HG03280 (cell line): ENCODE data around the gene C1QTNF3.
"Not testable (repeated sequence)": the region's sequence is repeated elsewhere in the genome, so short reads cannot be mapped to it uniquely, and the experiment has no call there.

Source experiments
- ATAC-seq: cut with Tn5 transposase; IDR thresholded peaks from one replicate; pipeline ENCODE4 v1.9.1; 2021; ENCODE audit warnings: mild to moderate bottlenecking, moderate library complexity; ENCODE audit not compliant: unreplicated experiment

The C1QTNF3 gene

DNA sequence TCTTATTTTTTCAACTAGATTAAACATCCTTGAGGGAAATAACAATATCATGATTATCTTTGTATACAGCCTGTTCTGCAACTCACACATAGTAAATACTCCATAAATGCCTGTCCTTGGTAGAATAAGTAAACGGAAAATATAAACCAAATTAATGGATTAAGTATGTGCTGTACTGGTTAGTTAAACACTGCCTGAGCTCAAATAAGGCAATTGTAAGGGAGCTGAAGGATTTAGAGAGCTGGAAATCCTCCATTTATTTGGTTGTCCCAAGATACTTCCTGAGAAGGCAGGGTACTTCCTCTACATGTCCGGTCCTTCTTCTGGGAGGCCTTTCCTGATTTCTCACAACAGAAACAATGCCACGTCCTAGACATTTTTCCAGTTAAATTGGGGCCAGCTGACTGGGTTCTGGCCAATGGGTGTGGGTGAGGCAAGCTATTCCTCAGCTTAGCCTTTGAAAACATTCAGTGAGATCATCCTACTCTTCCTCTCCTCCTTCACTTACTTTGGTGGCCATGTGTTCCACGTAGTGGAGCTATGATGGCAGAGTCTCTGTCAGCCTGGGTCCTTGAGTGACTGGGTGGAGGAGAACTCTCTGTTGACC lies 8.5 kb upstream of the C1QTNF3 start:
- ATAC-seq, result no peak

DNA sequence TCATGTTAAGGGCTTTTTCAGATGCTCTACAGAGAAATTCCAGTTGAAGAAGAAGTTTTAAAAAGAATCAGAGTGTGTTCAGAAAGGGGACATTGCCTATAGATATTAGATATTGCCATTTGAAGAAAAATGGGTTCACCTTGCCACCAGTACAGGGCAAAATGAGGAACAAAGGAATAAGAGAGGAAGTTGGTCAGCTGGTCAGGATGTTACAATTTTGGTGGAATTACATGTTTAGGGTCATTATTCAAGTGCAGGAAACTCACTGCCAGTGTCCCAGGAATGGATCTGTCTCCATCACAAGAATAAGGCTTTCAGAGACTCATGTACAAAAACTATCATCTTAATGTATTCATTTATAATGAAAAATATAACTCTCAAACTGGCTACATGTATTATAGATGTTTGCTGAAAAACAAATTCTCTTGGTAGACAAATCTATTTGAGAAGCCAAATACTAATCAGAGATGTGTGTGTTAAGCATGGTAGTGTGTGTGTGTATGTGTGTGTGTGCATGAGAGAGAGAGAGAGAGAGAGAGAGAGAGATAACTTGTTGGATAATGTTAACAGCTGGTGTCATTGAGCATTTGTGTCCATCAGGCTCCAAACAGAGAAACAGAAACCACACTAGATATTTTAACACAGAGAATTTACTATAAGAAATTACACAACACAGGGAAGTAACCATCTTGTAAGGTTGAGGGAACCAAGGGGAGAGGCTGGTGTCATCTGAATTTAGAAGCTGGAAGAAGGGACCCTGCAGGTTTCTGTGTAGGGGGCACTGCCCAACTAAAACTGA lies 5.0 kb upstream of the C1QTNF3 start:
- ATAC-seq, result no peak

DNA sequence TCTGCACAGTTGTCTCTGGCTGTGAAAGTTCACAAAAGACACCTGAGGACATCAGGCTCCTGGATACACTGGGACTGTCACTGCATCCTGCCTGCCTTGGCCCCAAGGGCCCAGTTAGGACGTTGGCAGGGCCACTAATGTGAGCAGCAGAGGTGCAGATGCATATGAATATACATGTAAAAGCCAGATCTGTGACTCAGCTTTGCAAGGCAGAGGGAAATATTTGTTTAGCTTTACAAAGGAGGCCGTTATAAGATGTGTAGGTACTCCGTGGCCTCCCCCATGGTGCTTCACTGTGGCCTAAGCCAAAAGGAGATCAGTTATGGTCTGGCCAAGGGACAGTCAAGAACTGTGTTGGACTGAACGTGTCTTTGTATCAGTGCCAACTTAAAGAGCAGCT lies 4.1 kb upstream of the C1QTNF3 start:
- ATAC-seq, result no peak

GRCh38 chr5:34045996-34046395 lies 3.0 kb upstream of the C1QTNF3 start:
- no peak for ATAC-seq

DNA sequence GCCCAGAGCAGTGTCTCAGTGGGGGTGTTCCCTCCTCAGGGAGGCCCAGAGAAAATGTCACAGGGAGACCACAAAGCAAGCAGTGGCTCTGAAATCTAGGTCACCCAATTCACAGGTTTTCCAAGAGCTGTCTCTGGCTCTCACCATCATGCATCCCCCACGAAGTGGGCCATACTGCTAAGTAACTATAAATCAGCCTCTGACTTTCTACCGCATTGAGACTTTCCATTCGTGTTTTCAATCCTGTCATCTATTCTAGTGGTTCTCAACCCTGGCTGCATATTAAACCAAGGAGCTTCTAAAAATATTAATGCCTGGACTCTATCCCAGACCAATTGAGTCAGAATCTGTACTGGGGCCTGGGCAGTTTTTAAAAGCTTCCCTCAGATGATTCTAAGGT lies 2.0 kb upstream of the C1QTNF3 start:
- ATAC-seq, result no peak

- no peak for ATAC-seq
Observed at GRCh38 chr5:34042321-34042720, 692 bp downstream of the C1QTNF3 start.

GRCh38 chr5:34041247-34041972 lies 1.6 kb downstream of the C1QTNF3 start:
- no peak for ATAC-seq

DNA sequence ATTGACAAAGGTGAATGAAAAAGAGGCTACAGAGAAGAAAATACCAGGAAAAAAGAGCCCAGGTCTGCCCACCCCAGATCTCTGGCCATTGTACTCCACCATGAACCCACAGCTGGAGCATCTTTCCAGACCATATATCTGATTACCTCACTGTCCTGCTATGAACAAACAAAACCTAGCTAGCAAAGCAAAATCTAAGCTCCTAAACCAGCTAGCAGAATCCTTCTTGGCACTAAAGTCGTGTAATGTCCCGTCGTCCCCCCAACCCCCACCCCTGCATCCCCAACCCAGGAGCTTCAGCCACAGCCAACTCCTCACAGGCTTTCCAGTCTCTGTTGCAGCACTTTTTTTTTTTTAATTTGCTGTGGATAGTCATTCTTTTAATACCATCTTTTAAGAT lies 2.5 kb downstream of the C1QTNF3 start:
- no peak for ATAC-seq

DNA sequence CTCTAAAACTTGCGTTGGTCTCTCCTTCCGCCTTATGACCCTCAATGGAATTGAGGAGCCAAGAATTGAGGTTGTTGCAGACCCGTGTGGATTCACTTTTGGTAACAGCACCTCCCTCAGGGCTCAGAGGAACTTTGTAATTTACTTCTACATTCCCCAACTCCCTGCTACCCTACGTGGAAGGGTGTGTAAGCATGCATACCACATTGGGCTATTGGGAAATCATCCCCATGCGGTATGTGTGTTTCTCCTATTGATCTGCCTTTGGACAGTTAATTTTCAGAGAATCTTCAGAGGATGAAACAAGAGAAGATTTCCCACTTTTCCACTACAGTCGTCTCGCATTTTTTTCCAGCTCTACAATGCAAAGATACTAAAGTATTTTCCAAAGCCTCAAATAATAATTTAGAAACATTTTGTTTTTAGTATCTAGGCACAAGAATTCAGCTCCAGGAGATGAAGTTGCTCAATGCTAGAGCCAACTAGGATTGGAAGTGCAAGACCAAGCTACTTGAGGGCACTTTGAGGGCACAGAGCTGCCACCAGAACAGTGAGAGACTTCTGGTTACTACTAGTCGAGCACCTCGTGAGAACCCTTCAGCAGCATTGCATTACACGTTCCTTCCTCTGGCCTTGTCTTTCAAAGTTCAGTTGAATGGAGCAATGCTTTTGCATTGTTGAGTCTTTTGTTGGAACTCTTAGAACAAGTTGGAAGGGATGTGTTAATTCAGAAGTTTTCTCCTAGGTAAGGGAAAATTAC lies 3.4 kb downstream of the C1QTNF3 start:
- ATAC-seq, result no peak

GRCh38 chr5:34038838-34039237 lies 4.2 kb downstream of the C1QTNF3 start:
- no peak for ATAC-seq

- ATAC-seq, result no peak
Observed at GRCh38 chr5:34038390-34038789, 4.6 kb downstream of the C1QTNF3 start.

DNA sequence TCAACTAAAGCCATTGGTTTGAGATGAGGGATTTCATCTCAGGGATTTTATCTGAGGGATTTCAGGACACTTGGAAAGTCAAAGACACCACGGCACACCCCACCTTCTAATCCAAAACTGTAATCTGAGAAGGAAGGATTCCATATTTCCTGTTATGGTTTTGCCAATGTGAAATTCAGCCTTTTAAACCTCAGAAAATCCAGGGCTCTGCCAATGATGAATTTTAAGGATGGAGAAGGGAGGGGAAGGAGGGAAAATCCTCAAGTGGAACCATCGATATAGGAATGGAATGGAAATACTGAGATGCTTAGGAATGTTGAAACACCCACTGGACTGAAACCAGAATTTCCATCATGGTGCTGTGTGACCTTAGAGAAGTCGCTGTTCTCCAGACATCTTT lies 5.3 kb downstream of the C1QTNF3 start:
- ATAC-seq, result no peak

GRCh38 chr5:34035756-34036155 lies 7.3 kb downstream of the C1QTNF3 start:
- no peak for ATAC-seq

DNA sequence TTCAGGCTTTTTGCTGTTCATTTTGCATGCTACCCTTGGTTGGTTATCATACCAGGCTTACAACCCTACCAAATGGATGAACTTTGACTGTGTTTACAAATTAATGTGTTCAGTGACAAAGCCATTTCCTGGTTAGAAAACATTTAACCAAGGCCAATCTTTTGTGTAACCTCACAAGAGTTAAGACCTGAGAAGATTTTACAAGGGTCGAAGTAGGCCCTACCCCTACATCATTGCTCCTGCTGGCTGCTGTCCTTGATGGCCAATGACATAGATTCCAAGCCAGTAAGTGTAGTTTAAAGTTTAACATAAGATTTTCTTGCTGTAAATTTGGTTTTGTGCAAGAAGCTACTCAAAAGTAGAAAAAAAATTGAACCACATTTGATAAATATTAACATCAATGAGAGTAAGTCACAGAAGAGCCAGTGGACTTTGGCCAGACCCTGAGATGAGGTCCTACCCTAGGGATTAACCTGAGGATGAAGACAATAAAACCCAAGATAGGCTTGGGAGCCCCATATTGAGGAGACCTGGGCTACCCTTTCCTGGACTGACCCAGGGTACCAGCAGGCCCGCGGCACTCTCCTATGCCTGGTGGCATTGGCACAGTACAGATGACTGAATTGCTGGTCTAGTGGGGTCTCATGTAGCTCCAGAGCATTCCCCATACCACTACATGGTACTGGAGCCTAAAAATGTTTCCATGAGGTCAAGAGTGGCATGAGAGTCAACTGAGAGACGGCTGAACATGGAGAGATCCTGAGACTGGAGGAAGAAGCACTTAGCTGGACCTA lies 8.3 kb downstream of the C1QTNF3 start:
- ATAC-seq, result no peak

DNA sequence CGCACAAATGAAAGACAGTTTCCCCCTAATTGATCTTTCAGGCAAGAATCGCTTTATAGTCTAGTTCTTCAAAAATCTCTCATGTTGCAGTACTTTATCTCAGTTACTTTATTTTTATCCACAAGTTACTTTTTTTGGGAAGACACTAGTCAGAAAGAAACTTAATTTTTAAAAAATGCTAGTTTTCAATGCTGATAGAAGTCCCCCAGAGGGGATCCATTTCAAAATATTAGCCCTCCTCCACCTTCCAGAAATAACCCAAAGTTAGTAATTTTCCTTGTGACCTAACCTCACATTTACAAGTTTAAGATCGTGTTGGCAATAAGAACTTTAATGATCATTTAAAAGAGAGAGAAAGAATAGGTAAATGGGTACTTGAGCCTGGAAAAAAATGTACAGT lies 11.0 kb downstream of the C1QTNF3 start:
- ATAC-seq, result no peak

DNA sequence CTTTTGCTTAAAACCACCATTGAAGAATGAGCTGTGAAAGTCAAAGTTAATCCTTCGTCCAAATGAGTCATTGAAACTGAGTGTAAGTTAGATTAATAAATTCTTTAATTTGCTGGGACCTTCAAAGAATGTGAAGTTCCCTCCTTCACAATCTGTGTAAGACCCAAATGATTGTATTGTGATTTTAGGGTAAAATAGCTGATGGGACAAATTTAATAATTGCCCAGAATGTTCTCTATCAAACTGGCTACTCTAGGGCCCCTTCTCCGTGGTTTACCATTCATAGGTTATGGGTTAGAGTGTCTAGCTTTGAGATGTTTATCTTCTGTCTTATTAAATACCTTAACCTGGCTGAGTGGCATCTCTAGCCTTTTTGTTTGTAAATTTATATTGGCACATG lies 11.9 kb downstream of the C1QTNF3 start:
- ATAC-seq, result no peak

- not testable (repeated sequence) for ATAC-seq
Observed at GRCh38 chr5:34030585-34030984, 12.4 kb downstream of the C1QTNF3 start.

GRCh38 chr5:34030048-34030447 lies 13.0 kb downstream of the C1QTNF3 start:
- ATAC-seq, result no peak

DNA sequence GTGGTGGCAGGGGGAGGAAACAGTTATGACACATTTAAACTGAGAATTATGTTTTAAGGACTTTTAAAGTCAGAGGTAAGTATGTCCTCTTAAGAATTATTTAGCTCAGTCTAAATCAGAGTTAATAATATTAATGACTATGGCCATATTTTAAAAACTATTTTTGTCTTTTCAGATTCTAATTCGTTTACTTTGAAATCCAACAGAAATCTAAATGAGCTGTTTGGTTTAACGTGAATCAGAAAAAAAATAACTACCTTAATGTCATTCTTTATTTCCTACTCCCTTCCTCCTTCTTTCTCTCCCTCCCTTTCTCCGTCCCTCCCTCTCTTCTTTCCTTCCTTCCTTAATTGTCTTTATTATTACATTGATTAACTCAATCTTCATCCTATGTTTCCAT lies 14.7 kb downstream of the C1QTNF3 start:
- no peak for ATAC-seq

DNA sequence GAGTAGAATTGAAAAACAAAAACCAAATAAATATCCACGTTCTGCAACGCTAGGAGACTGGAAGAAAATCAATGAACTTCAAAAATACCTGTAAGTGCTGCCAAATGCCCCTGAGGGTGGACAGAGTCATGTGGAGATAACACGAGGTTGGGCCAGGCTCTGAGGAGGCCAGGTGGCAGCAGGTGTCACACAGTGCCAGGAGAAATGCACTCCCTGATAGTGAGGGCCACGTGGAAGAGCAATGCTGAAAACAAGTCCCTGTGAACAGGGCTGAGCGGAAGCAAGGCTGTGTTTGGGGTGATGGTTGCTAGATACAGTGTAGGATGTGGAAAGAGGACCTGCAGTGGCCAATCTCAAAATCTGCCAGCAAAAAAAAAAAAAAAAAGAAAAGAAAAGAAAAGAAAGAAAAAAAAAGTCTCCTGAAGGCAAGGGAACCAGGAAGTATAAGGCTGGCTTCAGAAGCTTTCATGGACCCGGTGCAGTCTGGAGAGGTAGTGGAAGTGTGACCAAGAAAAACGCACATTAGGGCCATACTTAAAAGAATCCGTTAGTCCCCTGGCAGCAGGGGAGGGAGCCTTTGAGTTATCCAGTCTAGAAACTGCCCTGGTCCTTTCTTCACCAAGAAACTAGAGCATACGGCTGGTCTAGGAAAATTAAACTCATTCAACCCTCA lies 16.8 kb downstream of the C1QTNF3 start:
- ATAC-seq, result no peak
